Loucy (cell line): Measurements from ENCODE around the gene CALCR.

Experiments used
- H2AFZ ChIP-seq: fragments of 200-600 bp; sonication (generic); 2 replicates; pipeline ENCODE4 v1.6.0; 2016; ENCODE audit warnings: antibody characterized with exemption, mild to moderate bottlenecking, low read length, moderate library complexity
- H3F3A ChIP-seq: fragments of 200-600 bp; 2 replicates; pipeline ENCODE4 v1.6.0; 2016; ENCODE audit warnings: antibody characterized with exemption, low read depth, mild to moderate bottlenecking
- H3K27me3 ChIP-seq: fragments of 200-600 bp; sonication (generic); 2 replicates; pipeline ENCODE4 v1.6.1; 2014; ENCODE audit warnings: low read length, mild to moderate bottlenecking; ENCODE audit not compliant: insufficient read depth, poor library complexity, severe bottlenecking
- H3K36me3 ChIP-seq: fragments of 200-600 bp; sonication (generic); 2 replicates; pipeline ENCODE4 v1.6.1; 2016; ENCODE audit warnings: low read length; ENCODE audit not compliant: insufficient read depth
- H3K4me1 ChIP-seq: fragments of 200-600 bp; sonication (generic); 2 replicates; pipeline ENCODE4 v1.5.1; 2014; ENCODE audit warnings: low read length, mild to moderate bottlenecking; ENCODE audit not compliant: insufficient read depth, poor library complexity, severe bottlenecking
- H3K4me2 ChIP-seq: fragments of 200-600 bp; sonication (generic); 2 replicates; pipeline ENCODE4 v1.6.0; 2014; ENCODE audit warnings: antibody characterized with exemption, low read length, low read depth, mild to moderate bottlenecking; ENCODE audit not compliant: poor library complexity, severe bottlenecking
- H3K4me3 ChIP-seq: fragments of 200-600 bp; sonication (generic); 2 replicates; pipeline ENCODE4 v1.5.1; 2014; ENCODE audit warnings: low read length, mild to moderate bottlenecking, mixed read lengths; ENCODE audit not compliant: poor library complexity, severe bottlenecking
- H3K79me2 ChIP-seq: fragments of 200-600 bp; sonication (generic); 2 replicates; pipeline ENCODE4 v1.6.1; 2014; ENCODE audit warnings: low read length; ENCODE audit not compliant: insufficient read depth
- H3K9ac ChIP-seq: fragments of 200-600 bp; sonication (generic); 2 replicates; pipeline ENCODE4 v1.6.0; 2014; ENCODE audit warnings: mild to moderate bottlenecking, low read depth, low read length, moderate library complexity; ENCODE audit not compliant: poor library complexity, severe bottlenecking
- H3K9me2 ChIP-seq: fragments of 200-600 bp; sonication (generic); replicated peaks from 2 replicates; pipeline ENCODE4 v1.6.1; 2016; ENCODE audit warnings: low read depth, low read length, mixed read lengths
- H3K9me3 ChIP-seq: fragments of 200-600 bp; sonication (generic); 2 replicates; pipeline ENCODE4 v1.6.1; 2014; ENCODE audit warnings: mild to moderate bottlenecking, antibody characterized with exemption, low read length, low read depth; ENCODE audit not compliant: insufficient read depth
- H4K20me1 ChIP-seq: fragments of 200-600 bp; sonication (generic); 2 replicates; pipeline ENCODE4 v1.6.0; 2014; ENCODE audit warnings: antibody characterized with exemption, low read length, mild to moderate bottlenecking; ENCODE audit not compliant: insufficient read depth, poor library complexity, severe bottlenecking
- CTCF ChIP-seq: fragments of 200-600 bp; sonication (generic); conservative IDR thresholded peaks from 2 replicates; pipeline ENCODE4 v1.5.1; 2014; ENCODE audit warnings: mild to moderate bottlenecking, antibody characterized with exemption, low read length
- EZH2phosphoT487 ChIP-seq: fragments of 200-600 bp; IDR thresholded peaks from 2 replicates; pipeline ENCODE4 v1.6.1; 2018; ENCODE audit warnings: antibody characterized with exemption, mild to moderate bottlenecking, moderate library complexity, borderline replicate concordance

CALCR gene

DNA sequence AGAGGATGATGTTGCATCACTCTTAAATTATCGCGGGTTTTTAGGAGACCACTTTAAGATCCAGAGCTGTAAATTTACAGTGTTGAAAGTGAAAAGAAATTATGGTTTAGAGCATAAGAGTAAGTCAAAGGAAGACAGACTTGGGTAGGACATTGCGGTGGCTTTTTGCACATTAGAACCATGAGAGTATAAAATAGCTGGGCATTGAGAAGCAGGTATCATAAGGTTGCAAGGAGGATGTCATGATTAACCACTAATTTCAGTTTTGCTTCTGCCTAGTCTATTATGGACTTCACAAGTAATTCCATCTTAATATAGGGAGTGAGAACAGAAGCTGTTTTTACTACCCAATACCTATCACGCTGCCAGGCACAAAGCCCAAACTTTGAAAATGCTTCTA lies 57.7 kb downstream of the CALCR start:
- Histone ChIP-seq H3K27me3 (no peaks in the 10 kb centered on the region), H4K20me1 (no peaks in the 10 kb centered on the region)
- TF ChIP-seq CTCF (no peak), EZH2phosphoT487 (no peak)

GRCh38 chr7:93515144-93515543 lies 59.4 kb downstream of the CALCR start:
- TF ChIP-seq EZH2phosphoT487 (no peak), CTCF (no peak)
- Histone ChIP-seq H3K4me2 (no peak overlapping the region), H4K20me1 (no peaks in the 10 kb centered on the region), H3K36me3 (no peaks in the 10 kb centered on the region), H3K27me3 (no peaks in the 10 kb centered on the region), H3K4me3 (no peak overlapping the region), H3K9me3 (no peaks in the 10 kb centered on the region), H3K9ac (no peak overlapping the region), H2AFZ (no peak overlapping the region), H3K4me1 (no peaks in the 10 kb centered on the region), H3K79me2 (no peaks in the 10 kb centered on the region), H3K9me2 (no peaks in the 10 kb centered on the region), H3F3A (no peaks in the 10 kb centered on the region)

More for the DNA sequence above, 57.7 kb downstream of the CALCR start:
- Histone ChIP-seq H3K4me1 (no peaks in the 10 kb centered on the region), H3K9ac (no peak overlapping the region), H3K9me3 (no peaks in the 10 kb centered on the region), H3K4me3 (no peak overlapping the region), H3F3A (no peaks in the 10 kb centered on the region), H3K4me2 (no peak overlapping the region), H3K36me3 (no peaks in the 10 kb centered on the region), H3K79me2 (no peaks in the 10 kb centered on the region), H3K9me2 (no peaks in the 10 kb centered on the region), H2AFZ (no peak overlapping the region)

DNA sequence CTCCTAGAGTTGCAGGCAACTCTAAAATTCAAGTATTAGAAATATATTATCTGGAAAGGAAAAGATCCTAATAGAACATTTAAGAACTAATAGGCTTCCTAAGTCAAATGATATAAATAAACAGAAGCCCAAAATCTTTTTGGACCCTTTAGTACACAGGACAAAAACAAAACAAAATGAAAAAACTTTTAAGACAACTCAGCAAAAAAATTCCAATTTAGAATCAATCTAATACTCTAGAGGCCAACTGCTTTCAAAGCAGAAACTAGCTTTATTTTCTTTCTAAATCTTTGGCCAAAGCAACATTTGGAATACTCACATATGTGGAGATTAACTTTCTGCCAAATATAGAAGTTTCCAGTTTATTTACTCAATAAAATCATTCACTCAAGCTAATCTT lies 65.2 kb downstream of the CALCR start:
- Histone ChIP-seq H4K20me1 (no peaks in the 10 kb centered on the region), H3K36me3 (no peaks in the 10 kb centered on the region), H3K4me1 (no peaks in the 10 kb centered on the region), H3F3A (no peaks in the 10 kb centered on the region), H3K9me3 (no peaks in the 10 kb centered on the region), H3K4me3 (no peak overlapping the region), H2AFZ (no peak overlapping the region), H3K9ac (no peak overlapping the region), H3K27me3 (no peaks in the 10 kb centered on the region), H3K4me2 (no peak overlapping the region), H3K79me2 (no peaks in the 10 kb centered on the region), H3K9me2 (no peaks in the 10 kb centered on the region)
- TF ChIP-seq EZH2phosphoT487 (no peak), CTCF (no peak)
